ENCODE measurements around the gene DLGAP3. TPM values are rescaled to one million over a fixed set of nuclear protein-coding genes. Genes with fewer than 3 reads are reported as not detected.

DLGAP3 gene
- polyA plus RNA-seq, 2 of the 4 experiments (the other 2 are of a cell fraction), result 0.05 TPM; not detected in 1

DNA sequence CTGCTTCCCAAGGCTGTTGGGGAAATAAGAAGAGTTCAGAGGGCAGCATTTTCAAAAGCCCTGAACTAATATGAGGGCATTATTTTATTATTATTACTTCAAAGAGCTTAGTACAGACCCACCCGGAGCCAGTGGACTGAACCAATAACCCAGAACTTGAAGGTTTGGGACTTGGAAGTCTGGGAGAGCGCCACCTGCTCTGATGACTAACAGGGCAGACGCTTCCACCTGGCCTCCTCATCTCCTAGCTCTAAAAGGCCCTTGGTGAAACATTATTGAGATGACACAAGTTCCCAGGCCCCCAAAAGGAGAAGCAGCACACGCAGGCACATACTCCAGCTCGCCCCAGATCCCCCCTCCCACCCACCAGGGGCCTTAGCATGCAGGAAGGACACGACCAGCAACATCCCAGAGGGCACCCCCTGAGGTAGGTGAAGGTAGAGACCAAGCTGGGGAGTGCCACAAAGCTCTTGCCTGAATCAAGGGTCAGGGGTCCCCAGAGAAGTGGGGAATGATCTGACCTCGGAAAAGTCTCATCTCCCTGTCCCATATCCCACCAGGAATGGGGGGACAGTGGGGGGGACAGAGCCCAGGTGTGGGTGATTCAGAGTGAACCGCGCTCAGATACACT lies 1.3 kb downstream of the DLGAP3 start:
- ChIA-PET CTCF (interaction anchor here (1.6 kb wide), 1 partner anchor 68 kb away, joined by 4 read pairs; the partner anchor contains the start of gene SMIM12), POLR2A (no interaction called here)
- 42% methylated on average over 7 of the region's 9 CpGs for WGBS (ENCODE audit: missing lambda C conversion rate)
- DNase-seq (ENCODE audit: low read depth in 1 of 2, low spot score in 1 of 2) (no peak), FAIRE-seq (no peak), ATAC-seq (no peak)
- Histone ChIP-seq H3K4me2 (peak overlapping the region; percentile 100; the same call in 1 of the 3 replicates), H3K4me3 (no peak overlapping the region), H3K9me3 (no peaks in the 10 kb centered on the region), H3K4me1 (0 out of 3 replicates have a peak, but pooled peaks cover 3% of the 10 kb centered on the region), H3K27ac (no peak overlapping the region)
- TF ChIP-seq ZNF302 (CRISPR knock-in tag; IDR thresholded peaks at IDR 0.05) (no peak), CBX2 (IDR thresholded peaks at IDR 0.05; ENCODE audit: borderline replicate concordance, low read depth) (no peak), ZFP36 (IDR thresholded peaks at IDR 0.05; ENCODE audit: borderline replicate concordance, partially characterized antibody) (no peak), RFX5 (IDR thresholded peaks at IDR 0.05) (no peak), BCL3 (IDR thresholded peaks at IDR 0.05) (no peak), ELK1 (IDR thresholded peaks at IDR 0.05; ENCODE audit: low read depth, low read length) (no peak), POLR2A (IDR thresholded peaks at IDR 0.05; ENCODE audit: low read length) (no peak), MAFK (IDR thresholded peaks at IDR 0.05; ENCODE audit: partially characterized antibody) (no peak), REST (IDR thresholded peaks at IDR 0.05) (no peak), CEBPB (IDR thresholded peaks at IDR 0.05) (no peak), SREBF2 (IDR thresholded peaks at IDR 0.05) (no peak), NPAS2 (CRISPR knock-in tag; IDR thresholded peaks at IDR 0.05; ENCODE audit: borderline replicate concordance) (no peak), HOXB5 (CRISPR knock-in tag; IDR thresholded peaks at IDR 0.05) (no peak), RCOR1 (IDR thresholded peaks at IDR 0.05; ENCODE audit: low read depth, low read length) (no peak), GATA3 (IDR thresholded peaks at IDR 0.05; ENCODE audit: borderline replicate concordance) (no peak)
- TF ChIP-seq, protein P1, sequence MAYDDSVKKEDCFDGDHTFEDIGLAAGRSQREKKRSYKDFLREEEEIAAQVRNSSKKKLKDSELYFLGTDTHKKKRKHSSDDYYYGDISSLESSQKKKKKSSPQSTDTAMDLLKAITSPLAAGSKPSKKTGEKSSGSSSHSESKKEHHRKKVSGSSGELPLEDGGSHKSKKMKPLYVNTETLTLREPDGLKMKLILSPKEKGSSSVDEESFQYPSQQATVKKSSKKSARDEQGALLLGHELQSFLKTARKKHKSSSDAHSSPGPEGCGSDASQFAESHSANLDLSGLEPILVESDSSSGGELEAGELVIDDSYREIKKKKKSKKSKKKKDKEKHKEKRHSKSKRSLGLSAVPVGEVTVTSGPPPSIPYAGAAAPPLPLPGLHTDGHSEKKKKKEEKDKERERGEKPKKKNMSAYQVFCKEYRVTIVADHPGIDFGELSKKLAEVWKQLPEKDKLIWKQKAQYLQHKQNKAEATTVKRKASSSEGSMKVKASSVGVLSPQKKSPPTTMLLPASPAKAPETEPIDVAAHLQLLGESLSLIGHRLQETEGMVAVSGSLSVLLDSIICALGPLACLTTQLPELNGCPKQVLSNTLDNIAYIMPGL (CRISPR knock-in tag; IDR thresholded peaks at IDR 0.05; ENCODE audit: borderline replicate concordance), result no peak

DNA sequence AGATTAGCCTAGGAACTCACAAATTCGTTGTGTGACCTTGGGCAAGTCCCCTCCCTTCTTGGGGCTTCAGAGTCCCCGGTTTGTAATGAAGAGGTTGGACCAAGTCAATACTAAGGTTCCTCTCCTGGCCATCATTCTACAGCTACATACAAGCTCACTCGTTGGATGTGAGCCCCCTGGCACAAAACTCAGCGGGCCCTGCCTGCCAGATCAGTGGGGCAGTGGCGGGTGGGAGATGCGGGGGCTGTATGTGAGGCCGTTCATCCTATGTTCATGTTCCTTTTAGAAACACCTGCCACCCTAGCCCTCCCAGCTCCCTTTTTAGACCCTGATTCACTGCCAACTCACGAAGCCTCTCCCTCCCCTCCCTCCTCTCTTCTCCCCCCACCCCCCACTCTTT lies 2.1 kb downstream of the DLGAP3 start:
- ATAC-seq, result no peak
- Histone ChIP-seq H3K4me3 (no peak overlapping the region), H3K4me2 (no peak overlapping the region), H3K4me1 (0 out of 3 replicates have a peak, but pooled peaks cover 3% of the 10 kb centered on the region), H3K27ac (no peak overlapping the region), H3K9me3 (no peaks in the 10 kb centered on the region)
- ChIA-PET POLR2A (no interaction called here), CTCF (interaction anchor here (1.6 kb wide), 1 partner anchor 68 kb away, joined by 4 read pairs; the partner anchor contains the start of gene SMIM12)
- DNase-seq (ENCODE audit: low read depth in 1 of 2, low spot score in 1 of 2), result no peak
- no peak for FAIRE-seq
- TF ChIP-seq SMC3 (IDR thresholded peaks at IDR 0.05), result no peak
- TF ChIP-seq JUNB (IDR thresholded peaks at IDR 0.05), result no peak
- no peak for TF ChIP-seq BCL3 (IDR thresholded peaks at IDR 0.05)
- TF ChIP-seq, protein P1 (CRISPR knock-in tag; IDR thresholded peaks at IDR 0.05; ENCODE audit: borderline replicate concordance), result no peak
- WGBS (ENCODE audit: missing lambda C conversion rate), result 11% methylated on average over 8 of the region's 8 CpGs

Data from A549 (cell line).